ENCODE results near the gene MRPL20.
"Not testable (repeated sequence)": the region's sequence is repeated elsewhere in the genome, so short reads cannot be mapped to it uniquely, and the experiment has no call there.

The MRPL20 gene

GRCh38 chr1:1425753-1426495 is 18.8 kb upstream of the MRPL20 start:
- DNase-seq (ENCODE audit: low spot score): no peak

DNA sequence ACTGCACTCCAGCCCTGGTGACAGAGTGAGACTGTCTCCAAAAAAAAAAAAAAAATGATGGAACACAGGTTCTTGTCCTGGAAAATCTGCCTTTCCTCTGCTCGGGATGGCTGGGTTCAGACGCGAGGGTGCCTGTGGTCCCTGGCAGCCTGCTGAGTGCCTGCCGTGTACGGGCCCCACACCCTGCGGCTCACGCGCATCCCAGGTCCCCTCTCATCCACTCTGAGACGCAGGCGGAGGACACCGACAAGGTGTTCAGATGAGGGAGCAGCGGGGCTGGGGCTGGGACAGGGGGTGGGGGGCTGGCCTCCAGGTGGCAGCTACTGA is 18.3 kb upstream of the MRPL20 start:
- DNase-seq (ENCODE audit: low spot score): no peak

DNA sequence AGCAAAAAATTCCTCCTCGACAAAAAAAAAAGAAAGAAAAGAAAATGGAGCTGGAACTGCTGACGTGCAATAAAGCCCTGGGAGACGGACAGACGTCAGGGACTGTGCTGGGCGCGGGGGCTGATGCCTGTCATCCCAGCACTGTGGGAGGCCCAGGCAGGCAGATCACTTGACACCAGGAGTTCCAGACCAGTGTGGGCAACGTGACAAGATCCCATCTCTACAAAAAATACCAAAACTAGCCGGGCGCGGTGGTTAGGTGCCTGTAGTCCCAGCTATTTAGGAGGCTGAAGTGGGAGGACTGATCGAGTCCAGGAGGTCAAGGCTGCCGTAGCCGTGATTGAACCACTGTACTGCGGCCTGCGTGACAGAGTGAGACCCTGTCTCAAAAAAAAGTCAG is 17.6 kb upstream of the MRPL20 start:
- DNase-seq (ENCODE audit: low spot score): no peak

- DNase-seq (ENCODE audit: low spot score): no peak
These were observed 16.1 kb upstream of the MRPL20 start for GRCh38 chr1:1423245-1423597.

GRCh38 chr1:1422465-1423244 is 15.6 kb upstream of the MRPL20 start:
- DNase-seq (ENCODE audit: low spot score): no peak

GRCh38 chr1:1421907-1422464 is 14.9 kb upstream of the MRPL20 start:
- no peak for DNase-seq (ENCODE audit: low spot score)

GRCh38 chr1:1421147-1421906 is 14.2 kb upstream of the MRPL20 start, which contains the start of gene ANKRD65:
ANKRD65 (minus strand) TSS chr1:1421276; CDS start chr1:1421005, 271 bp downstream.
- no peak for DNase-seq (ENCODE audit: low spot score)

DNA sequence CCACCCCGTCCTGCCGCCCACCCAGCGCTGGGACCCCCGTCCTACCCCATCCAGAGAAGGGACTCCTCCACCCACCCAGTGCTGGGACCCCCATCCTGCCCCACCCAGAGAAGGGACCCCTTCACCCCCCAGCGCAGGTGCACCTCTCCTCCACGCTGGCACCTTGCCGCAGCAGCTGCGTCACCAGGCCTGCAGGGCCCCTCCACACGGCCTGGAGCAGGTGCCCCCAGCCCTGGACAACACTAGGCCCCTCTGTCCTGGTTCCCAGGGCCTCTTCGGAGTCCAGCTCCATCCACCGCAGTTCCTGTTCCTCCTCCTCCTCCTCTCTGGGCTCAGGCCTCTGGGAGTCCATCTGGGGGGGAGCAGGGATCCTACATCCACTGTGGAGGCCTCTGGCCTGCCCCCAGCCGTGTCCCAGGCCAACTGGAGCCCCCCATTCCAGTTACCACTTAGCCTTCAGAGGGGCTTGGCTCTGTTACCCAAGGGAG is 13.6 kb upstream of the MRPL20 start:
- DNase-seq (ENCODE audit: low spot score): no peak

DNA sequence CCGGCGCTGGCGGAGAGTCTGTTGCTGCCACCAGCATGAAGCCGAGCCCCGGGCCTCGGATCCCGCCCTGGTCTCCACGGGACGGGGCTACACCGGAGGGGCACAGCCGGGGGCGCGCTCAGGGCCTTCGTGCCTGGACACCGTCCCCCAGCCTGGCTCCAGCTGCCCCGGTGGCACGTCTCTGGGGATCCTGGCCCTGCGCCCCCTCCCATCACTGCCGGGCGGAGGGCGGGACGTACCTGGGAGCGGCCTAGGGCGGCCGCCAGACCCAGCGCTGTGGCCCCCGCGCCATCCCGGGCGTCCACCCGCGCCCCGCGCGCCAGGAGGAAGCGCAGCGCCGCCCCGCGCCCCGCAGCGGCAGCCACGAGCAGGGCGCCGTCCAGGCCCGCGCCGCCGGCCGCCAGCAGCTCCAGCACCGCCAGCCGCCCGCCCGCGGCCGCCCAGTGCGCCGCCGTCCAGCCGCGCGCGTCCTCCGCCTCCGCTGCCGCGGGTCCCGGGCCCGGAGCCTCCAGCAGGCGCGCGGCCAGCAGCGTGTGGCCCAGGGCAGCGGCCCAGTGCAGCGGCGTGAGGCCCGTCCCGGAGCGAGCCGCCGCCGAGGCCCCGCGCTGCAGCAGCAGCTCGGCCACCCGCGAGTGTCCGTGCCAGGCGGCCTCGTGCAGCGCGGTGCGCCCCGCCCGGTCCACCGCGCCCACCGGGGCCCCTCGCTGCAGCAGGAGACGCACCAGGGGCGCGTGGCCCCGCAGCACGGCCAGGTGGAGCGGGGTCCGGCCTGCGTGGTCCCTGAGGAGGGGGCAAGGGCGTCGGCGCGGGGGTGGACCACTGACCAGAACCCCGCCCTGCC is 12.9 kb upstream of the MRPL20 start:
- no peak for DNase-seq (ENCODE audit: low spot score)

DNA sequence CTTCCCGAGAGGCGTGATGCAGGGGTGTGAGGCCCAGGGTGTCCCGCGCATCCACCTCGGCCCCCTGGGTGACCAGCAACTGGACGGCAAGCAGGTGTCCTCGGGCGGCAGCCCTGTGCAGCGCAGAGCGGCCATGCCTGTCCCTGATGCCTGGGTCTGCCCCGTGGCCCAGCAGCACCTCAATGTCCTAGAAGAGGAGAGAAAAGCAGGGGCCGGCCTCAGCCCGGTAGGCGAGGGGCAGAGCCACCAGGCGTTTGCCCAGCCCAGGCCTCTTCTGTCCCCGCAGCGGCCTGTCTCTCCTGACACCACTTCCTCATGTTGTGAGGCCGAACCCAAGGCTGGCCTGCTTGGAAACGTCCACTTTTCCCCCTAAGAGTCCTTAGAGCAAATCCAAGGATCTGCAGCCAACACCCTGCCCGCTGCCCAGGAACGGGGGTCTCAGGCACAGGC is 12.3 kb upstream of the MRPL20 start:
- DNase-seq (ENCODE audit: low spot score): no peak

DNA sequence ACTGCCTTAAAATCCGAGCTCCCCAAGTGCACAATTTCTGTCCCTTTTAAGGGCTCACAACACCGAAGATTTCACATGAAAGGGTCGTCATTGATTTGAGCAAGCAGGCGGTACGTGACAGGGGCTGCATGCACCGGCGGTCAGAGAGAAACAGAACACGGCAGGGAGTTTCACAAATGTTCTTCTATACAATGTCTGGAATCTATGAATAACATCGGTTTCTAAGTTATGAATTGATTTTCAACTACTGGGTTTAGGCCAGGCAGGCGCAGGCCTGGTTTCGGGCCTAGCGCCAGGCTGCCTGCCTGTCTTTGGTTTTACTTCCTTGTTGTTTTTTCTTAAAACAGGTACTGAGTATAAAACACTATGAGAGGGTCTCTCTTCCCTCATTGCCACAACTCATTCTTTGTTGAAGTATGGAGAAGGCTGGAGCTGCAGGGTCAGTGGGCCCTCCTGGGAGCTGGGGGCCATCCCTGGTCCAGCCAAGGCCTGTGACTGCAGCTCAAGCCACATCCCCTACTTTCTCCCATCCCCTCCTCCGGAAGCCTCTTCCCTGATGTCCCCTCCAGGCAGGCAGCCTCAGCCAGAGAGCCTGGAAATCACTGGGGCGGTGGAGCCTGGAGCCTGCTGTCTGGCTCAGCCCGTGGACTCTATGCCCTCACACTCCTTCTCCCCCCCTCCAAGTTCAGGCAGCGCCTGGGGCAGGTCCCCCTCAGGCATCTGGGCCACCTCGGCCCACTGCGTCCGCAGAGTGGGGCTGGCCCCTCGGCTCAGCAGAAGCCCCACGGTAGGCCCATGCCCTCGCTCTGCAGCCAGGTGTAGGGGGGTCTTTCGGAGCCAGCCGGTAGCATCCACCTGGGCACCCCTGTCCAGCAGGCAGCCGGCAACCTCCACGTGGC is 11.6 kb upstream of the MRPL20 start:
- no peak for DNase-seq (ENCODE audit: low spot score)

DNA sequence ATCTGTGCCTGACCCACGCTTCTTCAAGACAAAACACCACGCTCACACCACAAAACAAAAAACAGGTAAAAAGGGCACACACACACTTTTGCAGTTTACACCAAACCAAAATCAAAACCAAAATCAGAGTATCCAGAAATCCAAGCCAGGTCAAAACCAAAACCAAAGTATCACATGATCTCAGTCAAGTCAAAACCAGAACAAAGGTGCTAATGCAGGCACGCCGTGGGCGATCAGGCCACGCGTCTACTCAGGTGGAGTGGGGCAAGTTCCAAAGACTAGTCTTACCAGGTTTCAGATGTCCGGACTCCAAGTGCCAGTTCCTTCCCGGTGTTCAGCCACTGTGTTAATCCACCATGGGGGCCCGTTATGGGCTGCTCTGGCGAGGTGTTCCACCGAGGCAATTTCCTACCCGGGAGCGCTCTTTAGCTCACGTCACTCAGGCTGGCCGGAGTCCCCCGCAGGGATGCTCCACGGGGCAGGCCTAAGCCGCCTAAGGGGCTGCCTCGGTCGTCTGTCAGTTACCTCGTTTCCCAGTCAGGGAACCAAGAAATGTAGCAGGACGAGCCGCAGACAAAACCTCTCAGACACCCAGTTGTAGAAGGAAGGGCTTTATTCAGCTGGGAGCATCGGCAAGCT is 10.9 kb upstream of the MRPL20 start:
- not testable (repeated sequence) for DNase-seq (ENCODE audit: low spot score)

- not testable (repeated sequence) for DNase-seq (ENCODE audit: low spot score)
These were observed 10.3 kb upstream of the MRPL20 start for GRCh38 chr1:1417396-1417795.

- no peak for DNase-seq (ENCODE audit: low spot score)
These were observed 8.7 kb upstream of the MRPL20 start for GRCh38 chr1:1415751-1416150.

DNA sequence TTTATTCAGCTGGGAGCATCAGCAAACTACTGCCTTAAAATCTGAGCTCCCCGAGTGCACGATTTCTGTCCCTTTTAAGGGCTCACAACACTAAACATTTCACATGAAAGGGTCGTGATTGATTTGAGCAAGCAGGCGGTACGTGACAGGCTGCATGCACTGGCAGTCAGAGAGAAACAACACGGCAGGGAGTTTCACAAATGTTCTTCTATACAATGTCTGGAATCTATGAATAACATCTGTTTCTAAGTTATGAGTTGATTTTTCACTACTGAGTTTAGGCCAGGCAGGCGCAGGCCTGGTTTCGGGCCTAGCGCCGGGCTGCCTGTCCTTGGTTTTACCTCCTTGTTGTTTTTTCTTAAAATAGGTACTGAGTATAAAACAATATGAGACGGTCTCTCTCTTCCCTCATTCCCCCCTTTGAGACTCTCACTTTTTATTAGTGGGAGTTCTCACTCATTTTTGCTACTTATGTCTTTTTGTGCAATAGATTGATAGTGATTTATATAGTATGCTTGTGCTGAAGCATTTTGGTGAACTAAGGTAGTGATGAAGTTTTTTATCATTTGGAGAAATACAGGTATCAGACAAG is 5.3 kb upstream of the MRPL20 start:
- DNase-seq (ENCODE audit: low spot score): not testable (repeated sequence)

DNA sequence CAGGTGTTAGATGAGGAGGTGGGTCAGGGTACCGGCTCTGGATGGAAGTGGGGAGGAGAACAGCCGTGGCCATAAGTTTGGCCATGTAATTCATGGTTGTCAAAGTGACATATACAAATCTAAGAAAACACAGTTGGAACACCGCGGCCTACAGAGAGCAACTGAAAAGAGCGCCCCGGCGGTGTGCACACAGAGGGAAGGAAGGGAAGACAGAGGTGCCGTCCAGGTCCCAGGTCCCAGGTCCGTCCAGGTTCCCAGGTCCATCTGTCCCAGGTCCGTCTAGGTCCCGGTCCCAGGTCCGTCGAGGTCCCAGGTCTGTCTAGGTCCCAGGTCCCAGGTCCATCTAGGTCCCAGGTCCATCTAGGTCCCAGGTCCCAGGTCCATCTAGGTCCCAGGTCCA is 4.5 kb upstream of the MRPL20 start:
- no peak for DNase-seq (ENCODE audit: low spot score)

DNA sequence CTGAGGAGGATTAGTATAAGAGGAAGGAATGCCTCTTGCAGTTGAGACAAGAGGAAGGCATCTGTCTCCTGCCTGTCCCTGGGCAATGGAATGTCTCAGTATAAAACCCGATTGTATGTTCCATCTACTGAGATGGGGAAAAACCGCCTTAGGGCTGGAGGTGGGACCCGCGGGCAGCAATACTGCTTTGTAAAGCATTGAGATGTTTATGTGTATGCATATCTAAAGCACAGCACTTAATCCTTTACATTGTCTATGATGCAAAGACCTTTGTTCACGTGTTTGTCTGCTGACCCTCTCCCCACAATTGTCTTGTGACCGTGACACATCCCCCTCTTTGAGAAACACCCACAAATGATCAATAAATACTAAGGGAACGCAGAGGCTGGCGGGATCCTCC is 3.1 kb upstream of the MRPL20 start:
- DNase-seq (ENCODE audit: low spot score): not testable (repeated sequence)

DNA sequence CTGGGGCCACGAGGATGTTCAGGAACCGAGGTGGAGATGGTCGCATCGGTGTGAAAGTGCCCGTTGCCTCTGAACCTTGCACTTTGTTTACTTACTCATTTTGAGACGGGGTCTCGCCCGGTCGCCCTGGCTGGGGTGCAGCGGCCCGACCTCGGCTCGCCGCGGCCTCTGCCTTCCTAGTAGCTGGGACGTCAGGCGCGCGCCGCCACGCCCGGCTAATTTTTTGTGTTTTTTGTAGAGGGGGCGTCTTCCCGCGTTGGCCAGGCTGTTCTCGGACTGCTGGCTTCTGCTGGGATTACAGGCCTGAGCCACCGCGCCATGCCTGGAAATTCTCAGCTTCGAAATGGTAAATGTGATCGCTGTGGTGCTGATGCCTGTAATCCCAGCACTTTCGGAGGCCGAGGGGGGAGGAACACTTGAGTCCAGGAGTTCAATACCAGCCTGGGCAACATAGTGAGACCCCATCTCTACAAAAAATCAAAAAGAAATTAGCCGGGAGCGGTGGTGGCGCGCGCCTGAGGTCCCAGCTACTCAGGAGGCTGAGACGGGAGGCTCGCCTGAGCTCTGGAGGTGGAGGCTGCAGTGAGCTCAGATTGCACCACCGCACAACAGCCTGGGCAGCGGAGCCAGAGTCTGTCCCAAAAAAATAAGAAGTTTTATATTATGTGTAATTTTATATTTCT is 684 bp upstream of the MRPL20 start:
- DNase-seq (ENCODE audit: low spot score): peak; percentile 53

Data from RKO (cell line).